Osteocyte (in vitro differentiated cells): ENCODE measurements around the gene ST6GALNAC2. TPM values are rescaled to one million over a fixed set of nuclear protein-coding genes. Genes with fewer than 3 reads are reported as not detected.
"Not testable (repeated sequence)": the region's sequence is repeated elsewhere in the genome, so short reads cannot be mapped to it uniquely, and the experiment has no call there.

ENCODE experiments used
- DNase-seq: peaks from one replicate; pipeline ENCODE4 v3.0.0; 2021; ENCODE audit warnings: mixed read lengths; ENCODE audit not compliant: unreplicated experiment; ENCODE audit errors: extremely low spot score
- H3K27ac Mint-ChIP-seq: one replicate; pipeline ENCODE4 v1.8.0; 2021; ENCODE audit warnings: mild to moderate bottlenecking, mixed read lengths; ENCODE audit not compliant: unreplicated experiment
- H3K27me3 Mint-ChIP-seq: one replicate; pipeline ENCODE4 v1.8.0; 2021; ENCODE audit warnings: mixed read lengths; ENCODE audit not compliant: unreplicated experiment
- H3K36me3 Mint-ChIP-seq: one replicate; pipeline ENCODE4 v1.8.0; 2021; ENCODE audit warnings: mixed read lengths; ENCODE audit not compliant: unreplicated experiment
- H3K4me1 Mint-ChIP-seq: one replicate; pipeline ENCODE4 v1.8.0; 2021; ENCODE audit warnings: mixed read lengths; ENCODE audit not compliant: unreplicated experiment
- H3K4me3 Mint-ChIP-seq: one replicate; pipeline ENCODE4 v1.8.0; 2021; ENCODE audit warnings: mild to moderate bottlenecking, moderate library complexity, mixed read lengths; ENCODE audit not compliant: unreplicated experiment
- H3K9me3 Mint-ChIP-seq: one replicate; pipeline ENCODE4 v1.8.0; 2021; ENCODE audit warnings: mixed read lengths; ENCODE audit not compliant: unreplicated experiment
- CTCF ChIP-seq: fragments of 200-600 bp; sonication (generic); IDR thresholded peaks from 2 replicates; pipeline ENCODE4 v1.5.0; 2021; ENCODE audit warnings: antibody characterized with exemption, mild to moderate bottlenecking, moderate library complexity
- total RNA-seq: library from RNA; stranded (reverse); gene quantifications from 2 replicates; pipeline ENCODE4 v1.2.1, GENCODE V29; 2021

The ST6GALNAC2 gene
- total RNA-seq, 1 donor from 2014 or later = 3.3 TPM

- no peaks in the 10 kb centered on the region for H3K36me3 Mint-ChIP-seq
- no peaks in the 10 kb centered on the region for H3K27me3 Mint-ChIP-seq
- H3K4me1 Mint-ChIP-seq = peaks cover 63% of the 10 kb centered on the region
- no peak overlapping the region for H3K4me3 Mint-ChIP-seq
- DNase-seq = no peak
- no peak for TF ChIP-seq CTCF
- no peaks in the 10 kb centered on the region for H3K9me3 Mint-ChIP-seq
- H3K27ac Mint-ChIP-seq = peak overlapping the region; percentile 98
Observed at GRCh38 chr17:76528528-76529223, 57.0 kb downstream of the ST6GALNAC2 start.

- no peak for TF ChIP-seq CTCF
- H3K4me3 Mint-ChIP-seq = no peak overlapping the region
- no peak for DNase-seq
- no peaks in the 10 kb centered on the region for H3K27me3 Mint-ChIP-seq
- H3K27ac Mint-ChIP-seq = peak overlapping the region; percentile 63
- no peaks in the 10 kb centered on the region for H3K36me3 Mint-ChIP-seq
- no peaks in the 10 kb centered on the region for H3K9me3 Mint-ChIP-seq
- H3K4me1 Mint-ChIP-seq = peaks cover 67% of the 10 kb centered on the region
Observed at GRCh38 chr17:76528156-76528527, 57.5 kb downstream of the ST6GALNAC2 start.

GRCh38 chr17:76527430-76528111 is 58.1 kb downstream of the ST6GALNAC2 start:
- no peaks in the 10 kb centered on the region for H3K9me3 Mint-ChIP-seq
- no peak overlapping the region for H3K4me3 Mint-ChIP-seq
- DNase-seq = no peak
- TF ChIP-seq CTCF = peak; percentile 10
- no peaks in the 10 kb centered on the region for H3K36me3 Mint-ChIP-seq
- peaks cover 68% of the 10 kb centered on the region for H3K4me1 Mint-ChIP-seq
- no peaks in the 10 kb centered on the region for H3K27me3 Mint-ChIP-seq
- peak overlapping the region; percentile 47 for H3K27ac Mint-ChIP-seq

GRCh38 chr17:76527016-76527415 is 58.6 kb downstream of the ST6GALNAC2 start:
- H3K4me1 Mint-ChIP-seq = peaks cover 65% of the 10 kb centered on the region
- not testable (repeated sequence) for H3K36me3 Mint-ChIP-seq, H3K27me3 Mint-ChIP-seq, H3K4me3 Mint-ChIP-seq, H3K9me3 Mint-ChIP-seq, DNase-seq
- H3K27ac Mint-ChIP-seq = peak overlapping the region; percentile 43

- peaks cover 55% of the 10 kb centered on the region for H3K4me1 Mint-ChIP-seq
- not testable (repeated sequence) for H3K27me3 Mint-ChIP-seq, H3K9me3 Mint-ChIP-seq, H3K27ac Mint-ChIP-seq, DNase-seq, H3K36me3 Mint-ChIP-seq, H3K4me3 Mint-ChIP-seq
Observed at GRCh38 chr17:76525513-76525833, 60.2 kb downstream of the ST6GALNAC2 start.
